Smooth muscle cell (in vitro differentiated cells): Measurements from ENCODE around the gene IGF2BP3. TPM values are rescaled to one million over a fixed set of nuclear protein-coding genes. Genes with fewer than 3 reads are reported as not detected.
A peak's percentile ranks its signal among the peaks of the same experiment; 100 is the strongest.
"Not testable (repeated sequence)": the region's sequence is repeated elsewhere in the genome, so short reads cannot be mapped to it uniquely, and the experiment has no call there.

Source experiments
- DNase-seq: peaks from one replicate; lab custom pipeline; 2025; ENCODE audit not compliant: unreplicated experiment; lab: John Stamatoyannopoulos, UW
- H2AFZ ChIP-seq: fragments of 200-600 bp; sonication (generic); 2 replicates; pipeline ENCODE4 v1.6.0; 2016; ENCODE audit warnings: antibody characterized with exemption, low read depth, mild to moderate bottlenecking
- H3F3A ChIP-seq: fragments of 200-600 bp; sonication (generic); 2 replicates; pipeline ENCODE4 v1.6.0; 2017; ENCODE audit warnings: antibody characterized with exemption, low read depth
- H3K27ac ChIP-seq: fragments of 200-600 bp; sonication (generic); 2 replicates; pipeline ENCODE4 v1.5.1; 2016; ENCODE audit warnings: low read depth, mild to moderate bottlenecking
- H3K27me3 ChIP-seq: fragments of 200-600 bp; sonication (generic); 2 replicates; pipeline ENCODE4 v1.6.1; 2016; ENCODE audit warnings: low read depth, mild to moderate bottlenecking
- H3K36me3 ChIP-seq: fragments of 200-600 bp; sonication (generic); 2 replicates; pipeline ENCODE4 v1.5.1; 2016; ENCODE audit warnings: low read depth
- H3K4me1 ChIP-seq: fragments of 200-600 bp; sonication (generic); 2 replicates; pipeline ENCODE4 v1.5.1; 2016; ENCODE audit warnings: low read depth
- H3K4me2 ChIP-seq: fragments of 200-600 bp; sonication (generic); 2 replicates; pipeline ENCODE4 v1.6.0; 2016; ENCODE audit warnings: mild to moderate bottlenecking
- H3K4me3 ChIP-seq: fragments of 200-600 bp; sonication (generic); 2 replicates; pipeline ENCODE4 v1.5.1; 2016; ENCODE audit warnings: mild to moderate bottlenecking
- H3K79me2 ChIP-seq: fragments of 200-600 bp; sonication (generic); 2 replicates; pipeline ENCODE4 v1.6.0; 2016; ENCODE audit warnings: low read depth, mild to moderate bottlenecking
- H3K9ac ChIP-seq: fragments of 200-600 bp; sonication (generic); 2 replicates; pipeline ENCODE4 v1.6.0; 2016; ENCODE audit warnings: low read depth
- H3K9me3 ChIP-seq: fragments of 200-600 bp; sonication (generic); replicated peaks from 2 replicates; pipeline ENCODE4 v1.5.1; 2016; ENCODE audit warnings: low read depth
- H4K20me1 ChIP-seq: fragments of 200-600 bp; sonication (generic); 2 replicates; pipeline ENCODE4 v1.6.0; 2016; ENCODE audit warnings: low read depth
- CTCF ChIP-seq: fragments of 200-600 bp; sonication (generic); IDR thresholded peaks from 2 replicates; pipeline ENCODE4 v1.5.1; 2017; ENCODE audit warnings: borderline replicate concordance, mild to moderate bottlenecking, antibody characterized with exemption; ENCODE audit not compliant: insufficient read depth, poor library complexity, severe bottlenecking
- WGBS: methylation state at CpG from one replicate; pipeline ENCODE4 v1.1.7; 2016; ENCODE audit warnings: low lambda C conversion rate; 5-methylcytosine and 5-hydroxymethylcytosine counted together
- polyA plus RNA-seq: library from polyadenylated mRNA; unstranded; fragments of >200 nt; fragmentation: Nextera tagmentation; extraction: Ambion mirVana; gene quantifications from 2 replicates; pipeline ENCODE4 v1.2.1, GENCODE V29; 2016
- total RNA-seq: library from RNA; depleted of rRNA; stranded (reverse); fragments of >200 nt; gene quantifications from 2 replicates; pipeline ENCODE4 v1.2.3, GENCODE V29; 2014

The IGF2BP3 gene
- total and polyA plus RNA-seq, 2 experiments from 2014 or later = 7.9 to 35.2 TPM

- H3K79me2 ChIP-seq = peaks cover 28% of the 10 kb centered on the region
- no peak overlapping the region for H3K9ac ChIP-seq
- peaks cover 8% of the 10 kb centered on the region for H4K20me1 ChIP-seq
- no peaks in the 10 kb centered on the region for H3F3A ChIP-seq
- TF ChIP-seq CTCF = no peak
- H3K36me3 ChIP-seq = no peaks in the 10 kb centered on the region
- H3K4me2 ChIP-seq = no peak overlapping the region
- 74% methylated on average over 3 of the region's 3 CpGs for WGBS
- no peak overlapping the region for H3K4me3 ChIP-seq
- no peaks in the 10 kb centered on the region for H3K4me1 ChIP-seq
- no peaks in the 10 kb centered on the region for H3K9me3 ChIP-seq
- DNase-seq = no peak
- H2AFZ ChIP-seq = no peak overlapping the region
- no peaks in the 10 kb centered on the region for H3K27me3 ChIP-seq
- peak overlapping the region; percentile 32 for H3K27ac ChIP-seq
Measured at GRCh38 chr7:23404546-23405239, 65.6 kb downstream of the IGF2BP3 start.

GRCh38 chr7:23403970-23404369 is 66.3 kb downstream of the IGF2BP3 start:
- Histone ChIP-seq H3K79me2 (peaks cover 25% of the 10 kb centered on the region), H3K36me3 (no peaks in the 10 kb centered on the region), H3K9ac (no peak overlapping the region), H3K27me3 (no peaks in the 10 kb centered on the region), H2AFZ (no peak overlapping the region), H3F3A (no peaks in the 10 kb centered on the region), H3K9me3 (no peaks in the 10 kb centered on the region), H4K20me1 (peaks cover 8% of the 10 kb centered on the region), H3K27ac (no peak overlapping the region), H3K4me3 (no peak overlapping the region), H3K4me1 (no peaks in the 10 kb centered on the region), H3K4me2 (no peak overlapping the region)
- no peak for DNase-seq
- WGBS = 97% methylated on average over 5 of the region's 5 CpGs
- TF ChIP-seq CTCF = no peak

GRCh38 chr7:23398090-23398489 is 72.2 kb downstream of the IGF2BP3 start:
- WGBS = 97% methylated on average over 2 of the region's 2 CpGs
- H3K4me2 ChIP-seq, H3K27ac ChIP-seq, H3K36me3 ChIP-seq, H3K4me1 ChIP-seq, H2AFZ ChIP-seq, H3K79me2 ChIP-seq, H3F3A ChIP-seq, H3K4me3 ChIP-seq, H3K9ac ChIP-seq, H3K27me3 ChIP-seq, H3K9me3 ChIP-seq, DNase-seq: not testable (repeated sequence)
- H4K20me1 ChIP-seq = peaks cover 41% of the 10 kb centered on the region

- no peaks in the 10 kb centered on the region for H3K36me3 ChIP-seq
- TF ChIP-seq CTCF = no peak
- H3K27me3 ChIP-seq = no peaks in the 10 kb centered on the region
- H3K4me3 ChIP-seq = no peak overlapping the region
- peaks cover 39% of the 10 kb centered on the region for H4K20me1 ChIP-seq
- no peak overlapping the region for H3K27ac ChIP-seq
- H3K9me3 ChIP-seq = no peaks in the 10 kb centered on the region
- no peak overlapping the region for H2AFZ ChIP-seq
- peaks cover 3% of the 10 kb centered on the region for H3K79me2 ChIP-seq
- peaks cover 7% of the 10 kb centered on the region for H3K4me1 ChIP-seq
- no peak overlapping the region for H3K9ac ChIP-seq
- no peak overlapping the region for H3K4me2 ChIP-seq
- DNase-seq = no peak
- WGBS = 95% methylated on average over 4 of the region's 4 CpGs
- no peaks in the 10 kb centered on the region for H3F3A ChIP-seq
Measured at GRCh38 chr7:23397241-23397640, 73.0 kb downstream of the IGF2BP3 start.
